Testis (tissue), 2 donors: ENCODE results near the gene MCCD1.

Source experiments
- CTCF ChIP-seq, 3 experiments: fragments of 450-650 bp in 2 of 3; fragments of 200-600 bp in 1 of 3; sonication (generic) in 1 of 3; IDR thresholded peaks; one replicate each; pipeline ENCODE4 v1.5.1; 2016 to 2019; ENCODE audit warnings: antibody characterized with exemption in 3 of 3, mild to moderate bottlenecking in 2 of 3, moderate library complexity in 1 of 3
- POLR2A ChIP-seq: fragments of 450-650 bp; IDR thresholded peaks from one replicate; pipeline ENCODE4 v1.6.1; 2017; ENCODE audit warnings: antibody characterized with exemption, mild to moderate bottlenecking, moderate library complexity

GRCh38 chr6:31479933-31480535 lies 48.7 kb upstream of the MCCD1 start:
- TF ChIP-seq CTCF (IDR thresholded peaks at IDR 0.05) (no peak), POLR2A (no peak)
